ENCODE data around the gene KIF5C.

KIF5C gene

DNA sequence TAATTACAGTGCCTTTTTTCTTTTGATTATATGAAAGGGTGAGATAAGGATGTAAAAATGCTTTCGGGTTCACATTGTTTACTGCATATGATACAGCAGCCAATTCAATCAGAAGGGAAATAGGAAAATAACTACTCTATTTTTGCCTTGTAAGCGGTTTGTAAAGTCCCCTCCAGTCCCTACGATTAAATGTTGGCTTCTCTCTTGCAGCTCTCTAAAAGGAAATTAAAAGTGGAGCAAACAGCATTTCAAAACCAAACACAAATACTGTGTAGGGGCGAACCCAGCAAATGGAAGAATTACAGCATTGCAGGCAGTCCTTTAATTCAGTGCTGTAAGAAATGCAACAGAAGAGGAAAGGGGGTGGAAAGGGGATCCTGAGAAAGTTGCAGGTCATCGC, 182.4 kb downstream of the KIF5C start:
- no peak for DNase-seq

DNA sequence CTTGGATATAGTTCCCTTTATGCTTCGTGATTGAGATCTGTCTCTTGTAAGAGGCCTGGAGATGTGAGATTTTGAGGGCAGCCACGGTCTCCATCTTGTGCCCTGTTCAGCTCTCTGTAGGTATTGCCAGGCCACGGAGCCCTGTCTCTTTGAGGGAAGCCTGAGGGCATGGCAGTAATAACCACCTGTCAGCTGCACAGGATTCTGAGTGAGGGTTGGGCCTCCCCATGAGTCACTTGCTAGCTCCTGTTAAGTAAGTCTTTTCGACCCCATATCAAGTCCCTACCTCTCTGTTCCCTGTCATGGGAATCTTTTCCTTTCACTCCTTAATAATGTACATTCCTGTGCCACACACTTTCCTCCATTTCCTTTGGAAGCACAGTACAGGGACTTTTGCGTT, 183.9 kb downstream of the KIF5C start:
- no peak for DNase-seq

DNA sequence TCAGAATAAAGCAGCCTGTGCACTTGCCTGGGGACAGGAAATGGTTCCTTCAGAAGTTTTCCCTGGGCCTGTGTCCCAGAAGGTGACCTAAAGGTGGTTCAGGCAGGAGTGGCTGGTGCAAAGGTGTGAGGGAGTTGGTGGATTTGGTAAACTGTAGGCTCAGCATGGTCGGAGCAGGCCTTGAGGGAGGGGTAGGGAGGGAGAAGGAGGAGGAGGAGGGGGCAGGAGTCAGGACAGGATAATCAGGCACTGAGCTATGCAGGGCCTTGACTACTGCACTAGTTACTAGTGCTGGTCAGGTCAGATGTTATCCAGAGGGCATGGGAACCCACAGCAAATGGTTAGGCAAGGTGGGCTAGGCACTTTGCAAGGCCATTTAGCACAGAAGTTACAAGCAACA, 184.8 kb downstream of the KIF5C start:
- no peak for DNase-seq

DNA sequence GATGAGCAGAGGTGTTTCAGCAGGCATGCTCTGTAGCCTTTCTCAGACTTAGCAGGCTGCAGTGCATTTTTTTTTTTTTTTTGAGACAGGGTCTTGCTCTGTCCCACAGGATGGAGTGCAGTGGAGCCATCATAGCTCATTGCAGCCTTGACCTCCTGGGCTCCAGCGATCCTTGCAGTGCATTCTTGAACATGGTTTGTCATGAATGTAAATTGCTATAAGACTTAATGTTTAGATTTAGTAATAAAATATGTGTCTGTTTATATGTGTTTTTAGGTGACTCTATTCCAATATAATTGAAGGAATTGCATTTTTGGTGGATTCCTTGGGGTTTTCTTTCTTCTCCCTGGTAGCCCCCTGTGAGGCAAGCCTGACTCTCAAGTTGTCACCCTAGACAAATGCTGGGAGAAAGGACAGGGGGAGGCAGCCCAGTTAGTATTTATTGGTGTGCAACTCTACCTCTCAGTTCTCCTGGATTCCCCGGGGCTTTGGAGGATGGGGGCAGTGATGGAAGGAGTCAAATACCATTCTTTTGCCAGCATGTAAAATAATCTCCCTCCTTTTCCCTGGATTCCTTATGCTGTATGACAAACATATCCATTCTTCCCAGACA, 186.2 kb downstream of the KIF5C start:
- DNase-seq: no peak

DNA sequence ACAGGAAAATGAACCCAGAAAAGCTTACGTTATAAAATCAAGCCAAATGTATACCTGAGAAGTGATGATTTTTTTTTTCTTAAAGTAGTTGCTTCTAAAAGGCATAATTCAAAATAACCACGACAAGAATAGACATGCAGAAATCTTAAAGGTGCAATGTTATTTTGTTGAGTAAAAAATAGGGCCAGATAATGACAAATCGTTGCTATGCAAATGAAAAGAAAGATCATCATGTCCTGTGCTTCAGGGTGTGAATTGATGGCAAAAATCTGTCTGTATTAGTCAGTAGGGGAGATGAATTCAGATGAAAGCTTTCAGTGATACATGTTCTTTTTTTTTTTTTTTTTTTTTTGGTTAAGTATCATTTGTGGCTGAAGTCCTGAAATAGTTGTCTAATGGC, 187.5 kb downstream of the KIF5C start:
- DNase-seq: no peak

DNA sequence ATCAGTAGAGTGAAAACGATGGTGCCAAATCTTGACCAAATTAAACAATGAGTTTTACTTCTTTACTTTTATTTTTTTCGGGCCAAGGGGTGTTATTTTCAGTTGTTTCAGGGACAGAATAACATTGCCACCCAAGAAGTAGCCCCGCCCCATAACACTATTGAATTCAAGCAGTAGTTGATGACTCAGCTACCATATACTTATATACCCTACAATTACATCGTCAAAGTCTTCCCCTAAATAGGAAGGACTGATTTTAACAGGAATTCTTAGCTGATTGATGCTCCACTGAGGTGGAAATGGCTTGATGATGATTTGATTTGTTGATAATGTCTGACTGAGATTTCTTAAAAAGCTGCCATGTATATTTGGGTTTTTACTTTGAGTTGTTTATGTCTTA, 188.2 kb downstream of the KIF5C start:
- no peak for DNase-seq

DNA sequence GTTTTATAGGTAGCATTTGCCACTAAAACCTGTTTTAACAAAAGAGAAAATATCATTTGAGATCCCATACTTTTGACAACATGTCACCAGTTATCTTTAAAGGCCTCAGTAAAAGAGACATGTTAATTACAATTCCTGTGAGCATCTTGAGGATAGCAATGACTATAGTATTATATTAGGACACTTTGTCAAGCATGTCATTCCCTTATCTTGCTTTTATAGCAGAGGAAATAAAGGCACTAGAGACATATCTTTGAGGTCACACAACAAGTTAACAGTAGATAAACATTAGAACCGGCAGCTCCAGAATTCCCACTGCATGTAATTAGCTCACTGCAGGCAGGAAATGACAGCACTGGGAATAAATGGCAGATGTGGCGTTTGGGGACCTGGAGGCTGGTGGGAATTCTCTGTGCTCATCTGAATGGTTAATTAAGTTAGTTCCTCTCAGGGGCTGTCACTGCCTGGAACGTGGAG, 189.4 kb downstream of the KIF5C start:
- peak; percentile 38 for DNase-seq

DNA sequence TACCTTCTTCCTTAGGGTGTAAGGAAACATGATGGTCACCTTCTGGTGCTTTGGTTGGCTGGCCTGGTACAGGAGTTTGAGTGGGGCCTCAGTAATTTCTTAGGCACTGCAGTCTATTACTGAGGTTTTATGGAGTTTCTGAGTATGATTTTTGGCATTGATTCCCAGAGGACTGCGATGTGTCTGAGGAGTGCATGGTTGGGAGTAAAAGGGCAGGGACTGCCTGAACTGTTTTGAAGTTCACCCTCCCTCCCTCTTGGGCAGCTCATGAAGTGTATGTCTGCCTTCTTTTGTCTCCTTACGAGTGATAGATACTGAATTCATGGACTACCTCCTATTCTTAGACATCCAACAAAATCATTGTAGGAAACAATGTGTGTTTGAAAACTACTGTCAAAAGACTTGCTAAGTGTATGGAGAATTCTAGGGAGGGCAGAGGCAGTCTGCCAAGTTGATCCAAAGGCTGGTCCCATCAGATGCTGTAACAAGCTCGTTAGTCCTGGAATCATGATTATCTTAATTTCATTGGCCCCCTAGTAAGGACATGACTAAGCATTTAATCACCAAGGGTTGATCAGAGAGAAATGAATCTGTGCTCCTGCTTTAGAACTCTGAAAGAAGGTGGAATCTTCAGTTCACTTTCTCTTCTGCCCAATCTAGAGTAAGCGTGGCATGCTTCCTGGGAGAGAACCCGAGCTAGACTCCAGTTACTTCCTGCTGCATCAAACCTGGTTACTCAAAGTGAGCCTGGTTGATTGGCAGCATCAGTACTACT, 190.0 kb downstream of the KIF5C start:
- no peak for DNase-seq

DNA sequence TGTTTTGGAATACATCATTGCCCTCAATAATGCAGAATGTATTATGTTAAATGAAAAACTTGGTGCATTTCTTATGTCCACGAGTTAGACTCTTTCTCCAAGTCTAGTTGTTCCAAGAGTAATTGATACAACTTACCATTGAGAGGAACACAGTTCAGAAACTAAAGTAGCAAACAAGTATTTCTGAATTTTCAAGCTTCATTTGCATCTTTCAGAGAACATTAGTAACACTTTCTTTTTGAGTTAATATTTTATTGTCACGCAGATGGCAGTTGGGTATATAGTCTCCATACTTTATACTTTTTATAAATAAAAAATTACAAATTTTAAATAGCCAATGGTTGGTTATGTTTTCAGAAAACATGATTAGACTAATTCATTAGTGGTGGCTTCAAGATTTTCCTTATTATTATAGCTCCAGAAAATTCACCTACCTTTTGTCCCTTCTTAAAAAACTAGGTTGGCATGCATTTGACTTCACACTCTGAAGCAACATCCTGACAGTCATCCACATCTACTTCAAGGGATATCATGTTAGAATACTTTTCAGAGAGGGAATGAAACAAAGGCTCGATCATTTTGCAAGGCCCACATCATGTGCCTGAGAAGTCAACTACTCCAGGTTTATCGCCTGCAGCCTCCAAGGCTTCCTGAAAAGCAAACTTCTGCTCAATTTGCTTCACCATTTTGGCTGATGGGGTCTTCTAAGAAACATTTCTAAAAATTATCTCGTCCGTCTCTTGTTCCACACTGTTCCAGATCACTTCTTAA, 193.4 kb downstream of the KIF5C start:
- DNase-seq: no peak

DNA sequence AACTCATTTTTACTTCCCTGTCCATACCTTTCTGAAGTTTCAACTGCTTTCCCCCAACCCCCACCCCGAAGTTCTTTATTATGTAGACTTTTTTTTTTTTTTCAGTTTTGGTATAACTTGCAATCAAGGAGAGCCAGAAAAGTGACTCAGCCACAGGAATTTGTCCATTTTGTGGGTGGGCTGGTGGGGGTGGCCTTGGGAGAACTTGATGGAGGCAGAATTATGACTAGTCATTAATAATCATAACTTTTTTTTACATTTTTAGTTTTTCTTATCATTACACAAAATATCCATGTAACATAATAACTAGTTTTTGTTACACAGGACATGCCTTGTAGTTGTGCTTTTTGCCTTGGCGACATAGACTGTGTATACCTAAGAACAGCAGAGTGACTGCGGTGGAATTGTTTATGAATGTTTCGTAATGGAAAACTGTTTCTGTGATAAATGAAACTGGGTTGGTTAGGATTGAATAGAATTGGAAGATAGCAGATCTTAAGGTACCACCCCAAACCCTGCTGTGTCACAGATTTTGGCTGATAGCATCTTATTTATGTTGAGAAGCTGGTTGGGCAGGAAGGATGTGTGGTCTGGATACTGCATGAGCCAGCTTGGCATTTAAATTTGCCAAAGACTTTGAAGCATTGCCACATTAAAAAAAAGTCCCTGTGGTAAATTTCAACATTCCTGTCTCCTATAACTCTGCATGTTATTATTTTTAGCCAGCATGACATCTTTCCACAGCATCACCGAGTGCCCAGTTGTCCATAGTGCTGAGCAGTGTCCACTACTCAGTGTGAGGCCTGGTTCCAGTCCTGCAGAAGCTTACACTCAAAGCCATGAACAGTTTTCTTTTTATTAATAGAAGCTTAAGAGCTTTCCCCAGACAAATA, 194.2 kb downstream of the KIF5C start:
- DNase-seq: no peak

DNA sequence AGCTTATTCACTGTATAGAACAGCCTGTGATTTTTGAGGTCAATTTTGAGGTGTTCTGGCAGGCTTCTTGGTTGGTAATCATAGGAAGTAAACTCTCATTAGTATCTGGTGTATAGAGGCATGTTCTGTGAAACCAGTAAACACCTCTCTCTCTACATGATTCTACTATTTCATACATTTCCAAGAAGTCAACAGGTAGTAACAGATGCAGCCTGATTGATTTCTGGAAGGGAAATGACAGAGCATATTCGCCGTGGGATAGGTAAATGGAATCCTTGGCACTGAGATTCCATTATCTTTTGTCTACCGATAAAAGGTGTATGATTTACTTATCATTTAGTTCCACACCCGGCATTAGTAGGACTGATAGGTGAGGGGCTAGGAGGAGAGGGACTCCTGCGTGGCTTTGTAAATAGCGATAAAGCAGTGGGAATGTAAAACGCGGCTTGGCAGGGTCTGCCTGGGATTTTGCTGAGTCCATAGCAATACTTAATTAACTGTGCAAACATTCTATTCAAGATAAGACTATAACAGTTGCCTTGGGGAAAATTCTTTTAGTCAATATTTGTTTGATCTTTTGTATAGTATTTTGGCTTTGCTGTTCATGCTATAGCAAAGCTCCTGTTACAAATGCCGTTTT, 195.8 kb downstream of the KIF5C start:
- DNase-seq: peak; percentile 61

DNA sequence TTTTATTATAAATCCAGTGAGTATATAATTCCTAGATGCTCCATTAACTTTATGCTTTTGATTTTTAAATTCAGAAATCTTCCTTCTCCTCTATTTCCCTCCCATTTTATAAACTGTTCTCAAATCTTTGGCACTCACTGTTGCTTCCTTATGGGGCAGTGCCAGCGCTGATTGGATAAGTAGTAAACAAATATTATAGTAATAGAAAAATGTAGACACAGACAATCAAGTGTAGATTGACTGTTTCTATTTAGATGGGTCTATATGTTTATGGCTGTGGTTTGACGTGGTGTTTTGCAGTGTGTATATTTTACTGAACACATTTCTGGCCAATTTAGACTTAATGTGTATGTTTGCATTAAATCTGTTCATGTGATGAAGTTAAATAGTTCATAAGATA, 200.1 kb downstream of the KIF5C start:
- no peak for DNase-seq

DNA sequence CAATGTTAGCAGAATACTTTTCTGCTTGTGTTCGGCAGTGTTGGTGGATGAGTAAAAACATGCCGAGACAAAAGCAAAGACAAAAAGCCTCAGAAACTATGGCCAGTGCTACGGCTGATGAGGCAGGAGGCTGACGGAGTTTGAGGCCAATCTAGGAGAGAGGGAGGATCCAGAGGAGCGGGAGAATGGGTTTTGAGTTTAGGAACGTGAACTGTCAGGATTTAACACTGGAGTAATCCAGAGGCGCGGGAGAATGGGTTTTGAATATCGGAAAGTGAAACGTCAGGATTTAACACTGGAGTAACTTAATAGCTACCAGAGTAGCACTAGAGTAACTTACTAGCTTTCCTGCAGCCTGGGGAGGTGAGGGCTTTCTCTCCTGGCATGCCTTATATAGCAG, 200.8 kb downstream of the KIF5C start:
- no peak for DNase-seq
